GM21367 (cell line): ENCODE measurements around the gene FAM131A.

Experiments used
- ATAC-seq: cut with Tn5 transposase; IDR thresholded peaks from one replicate; pipeline ENCODE4 v1.9.1; 2021; ENCODE audit not compliant: unreplicated experiment

Gene FAM131A

GRCh38 chr3:184337399-184337714 is at the start of gene FAM131A:
FAM131A (plus strand) TSS chr3:184337600; CDS start chr3:184337631, 31 bp downstream.
- ATAC-seq, result no peak

GRCh38 chr3:184289426-184289938 is 47.9 kb upstream of the FAM131A start:
- ATAC-seq, result no peak

GRCh38 chr3:184290331-184290730 is 47.1 kb upstream of the FAM131A start:
- no peak for ATAC-seq

- no peak for ATAC-seq
Observed at GRCh38 chr3:184291044-184291737, 46.2 kb upstream of the FAM131A start.

GRCh38 chr3:184291738-184292445 is 45.5 kb upstream of the FAM131A start:
- no peak for ATAC-seq

GRCh38 chr3:184295771-184296170 is 41.6 kb upstream of the FAM131A start:
- ATAC-seq, result no peak

GRCh38 chr3:184296616-184297015 is 40.8 kb upstream of the FAM131A start:
- no peak for ATAC-seq

GRCh38 chr3:184298759-184299487 is 38.5 kb upstream of the FAM131A start, which contains the start of gene PSMD2:
PSMD2 (plus strand) TSS chr3:184299241; CDS start chr3:184299267, 26 bp downstream.
- peak; percentile 81 for ATAC-seq

- no peak for ATAC-seq
Observed at GRCh38 chr3:184299488-184300377, 37.7 kb upstream of the FAM131A start.

GRCh38 chr3:184300378-184300720 is 37.1 kb upstream of the FAM131A start:
- no peak for ATAC-seq

- no peak for ATAC-seq
Observed at GRCh38 chr3:184305577-184305976, 31.8 kb upstream of the FAM131A start.

- no peak for ATAC-seq
Observed at GRCh38 chr3:184306341-184306972, 30.9 kb upstream of the FAM131A start.

- no peak for ATAC-seq
Observed at GRCh38 chr3:184307915-184308314, 29.5 kb upstream of the FAM131A start.

GRCh38 chr3:184308744-184309143 is 28.7 kb upstream of the FAM131A start:
- no peak for ATAC-seq

GRCh38 chr3:184311633-184312032 is 25.8 kb upstream of the FAM131A start:
- ATAC-seq, result no peak

- ATAC-seq, result peak; percentile 80
Observed at GRCh38 chr3:184314363-184314699, 23.1 kb upstream of the FAM131A start, which contains the start of gene EIF4G1. EIF4G1 (plus strand) TSS chr3:184314606; CDS start chr3:184315797, 1,191 bp downstream.

- peak; percentile 27 for ATAC-seq
Observed at GRCh38 chr3:184314700-184315542, 22.5 kb upstream of the FAM131A start.

- no peak for ATAC-seq
Observed at GRCh38 chr3:184315543-184315867, 21.9 kb upstream of the FAM131A start.

- ATAC-seq, result no peak
Observed at GRCh38 chr3:184315871-184316661, 21.3 kb upstream of the FAM131A start.
